B cell (primary cell): ENCODE results near the gene LRP2BP.

Source experiments
- EZH2 ChIP-seq: IDR thresholded peaks from 2 replicates; pipeline ENCODE4 v1.6.1; 2012; ENCODE audit warnings: borderline replicate concordance, low read depth, mild to moderate bottlenecking, moderate library complexity, low read length; ENCODE audit not compliant: insufficient read depth, poor library complexity, severe bottlenecking
- TF ChIP-seq, protein P1 (sequence below): fragments of 200-600 bp; IDR thresholded peaks from one replicate; pipeline ENCODE4 v1.8.0; 2022; ENCODE audit warnings: antibody characterized with exemption, mild to moderate bottlenecking

DNA sequence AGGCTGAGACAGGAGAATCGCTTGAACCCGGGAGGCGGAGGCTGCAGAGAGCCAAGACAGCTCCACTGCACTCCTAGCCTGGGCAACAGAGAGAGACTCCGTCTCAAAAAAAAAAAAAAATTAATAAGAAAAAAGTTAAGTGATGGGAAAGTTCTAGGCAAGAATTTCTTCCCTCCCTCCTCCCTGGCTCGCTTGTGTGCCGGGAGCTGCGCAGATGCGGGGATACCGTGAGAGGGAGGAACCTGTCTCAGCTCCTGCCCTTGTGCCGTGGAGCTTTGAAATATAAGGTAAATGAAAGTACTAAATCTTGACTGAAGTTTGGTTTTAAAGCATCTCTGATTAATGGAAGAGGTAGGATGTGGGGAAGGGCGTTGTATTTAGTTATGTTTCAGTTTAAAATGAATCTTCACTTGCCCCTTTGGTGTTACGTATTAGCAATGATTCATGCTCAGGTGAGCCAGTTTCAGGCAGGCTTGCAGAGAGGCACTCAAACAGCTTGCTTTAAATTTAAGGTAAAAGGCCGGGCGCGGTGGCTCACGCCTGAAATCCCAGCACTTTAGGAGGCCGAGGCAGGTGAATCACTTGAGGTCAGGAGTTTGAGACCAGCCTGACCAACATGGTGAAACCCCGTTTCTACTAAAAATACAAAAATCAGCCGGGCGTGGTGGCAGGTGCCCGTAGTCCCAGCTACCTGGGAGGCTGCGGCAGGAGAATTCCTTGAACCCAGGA is 31.4 kb upstream of the LRP2BP start:
- TF ChIP-seq, protein P1, sequence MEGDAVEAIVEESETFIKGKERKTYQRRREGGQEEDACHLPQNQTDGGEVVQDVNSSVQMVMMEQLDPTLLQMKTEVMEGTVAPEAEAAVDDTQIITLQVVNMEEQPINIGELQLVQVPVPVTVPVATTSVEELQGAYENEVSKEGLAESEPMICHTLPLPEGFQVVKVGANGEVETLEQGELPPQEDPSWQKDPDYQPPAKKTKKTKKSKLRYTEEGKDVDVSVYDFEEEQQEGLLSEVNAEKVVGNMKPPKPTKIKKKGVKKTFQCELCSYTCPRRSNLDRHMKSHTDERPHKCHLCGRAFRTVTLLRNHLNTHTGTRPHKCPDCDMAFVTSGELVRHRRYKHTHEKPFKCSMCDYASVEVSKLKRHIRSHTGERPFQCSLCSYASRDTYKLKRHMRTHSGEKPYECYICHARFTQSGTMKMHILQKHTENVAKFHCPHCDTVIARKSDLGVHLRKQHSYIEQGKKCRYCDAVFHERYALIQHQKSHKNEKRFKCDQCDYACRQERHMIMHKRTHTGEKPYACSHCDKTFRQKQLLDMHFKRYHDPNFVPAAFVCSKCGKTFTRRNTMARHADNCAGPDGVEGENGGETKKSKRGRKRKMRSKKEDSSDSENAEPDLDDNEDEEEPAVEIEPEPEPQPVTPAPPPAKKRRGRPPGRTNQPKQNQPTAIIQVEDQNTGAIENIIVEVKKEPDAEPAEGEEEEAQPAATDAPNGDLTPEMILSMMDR, result no peak
- TF ChIP-seq EZH2, result no peak
